ENCODE measurements around the gene MAP7.
"Not testable (repeated sequence)": the region's sequence is repeated elsewhere in the genome, so short reads cannot be mapped to it uniquely, and the experiment has no call there.

MAP7 gene

DNA sequence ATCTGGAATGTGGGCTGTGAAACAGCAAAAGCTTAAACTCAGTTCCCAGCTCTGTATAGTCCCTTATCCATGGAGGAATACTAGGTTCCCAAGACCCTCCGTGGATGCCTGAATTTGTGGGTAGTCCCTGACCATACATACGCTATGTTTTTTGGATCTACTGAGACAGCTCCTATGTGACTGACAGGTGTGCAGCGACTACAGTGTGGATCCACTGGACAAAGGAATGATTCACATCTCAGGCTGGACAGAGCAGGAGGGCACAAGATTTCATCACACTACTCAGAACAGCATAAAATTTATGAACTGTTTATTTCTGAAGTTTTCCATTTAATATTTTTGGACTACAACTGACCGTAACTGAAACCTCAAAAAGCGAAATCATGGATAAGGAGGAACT lies 125.3 kb downstream of the MAP7 start:
- no peak for DNase-seq (ENCODE audit: low read depth, low spot score)

- DNase-seq (ENCODE audit: low read depth, low spot score) = no peak
These were observed 125.8 kb downstream of the MAP7 start for GRCh38 chr6:136424450-136424849.

- DNase-seq (ENCODE audit: low read depth, low spot score) = no peak
These were observed 128.6 kb downstream of the MAP7 start for GRCh38 chr6:136421537-136422158.

DNA sequence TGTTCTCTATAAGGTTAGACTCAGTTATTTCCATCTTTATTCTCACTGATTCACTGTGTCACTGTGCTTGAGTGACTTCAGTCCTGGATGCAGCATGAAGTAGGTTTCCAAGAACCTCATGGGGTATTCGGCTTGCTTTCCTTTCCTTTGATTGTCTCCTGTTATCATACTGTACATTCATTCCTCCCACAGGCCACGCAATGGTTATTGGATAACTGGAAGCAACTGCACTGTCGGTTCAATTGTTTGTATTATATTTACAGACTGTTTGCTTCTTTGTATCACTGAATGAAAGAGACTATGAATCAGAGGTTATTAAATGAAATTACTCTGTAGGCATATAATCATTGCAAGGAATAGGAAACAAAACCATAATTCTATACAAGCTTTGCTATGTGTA lies 129.4 kb downstream of the MAP7 start:
- no peak for DNase-seq (ENCODE audit: low read depth, low spot score)

DNA sequence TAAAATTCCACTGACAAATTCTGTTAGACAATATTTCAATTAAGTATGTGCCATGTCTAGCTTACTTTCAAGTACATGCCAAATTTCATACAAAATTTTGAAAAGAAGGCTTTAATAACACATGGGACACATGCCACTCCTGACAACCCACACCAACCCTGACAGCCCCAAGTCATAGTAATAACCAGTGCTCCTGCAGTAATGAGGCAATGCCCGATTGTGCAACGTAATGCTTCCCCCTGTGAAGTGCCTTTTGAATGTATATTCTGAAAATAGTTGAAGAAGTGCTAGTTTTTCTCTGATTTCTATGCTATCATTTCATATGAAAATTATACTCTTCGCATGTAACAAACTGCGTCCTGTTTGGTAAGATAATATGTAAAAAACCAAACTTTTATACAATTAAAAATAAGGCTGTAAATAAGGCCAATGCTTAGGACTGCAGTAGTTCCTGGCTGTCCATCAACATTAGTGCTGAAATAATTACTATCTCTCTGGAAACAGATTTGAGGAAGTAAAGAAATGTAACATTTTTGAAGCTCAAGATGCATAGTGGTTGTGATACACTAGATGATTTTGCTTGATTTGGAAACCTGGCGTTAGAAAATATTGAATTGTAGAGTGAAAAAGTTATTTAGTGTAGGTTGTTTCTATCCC lies 134.7 kb downstream of the MAP7 start:
- DNase-seq (ENCODE audit: low read depth, low spot score) = no peak

DNA sequence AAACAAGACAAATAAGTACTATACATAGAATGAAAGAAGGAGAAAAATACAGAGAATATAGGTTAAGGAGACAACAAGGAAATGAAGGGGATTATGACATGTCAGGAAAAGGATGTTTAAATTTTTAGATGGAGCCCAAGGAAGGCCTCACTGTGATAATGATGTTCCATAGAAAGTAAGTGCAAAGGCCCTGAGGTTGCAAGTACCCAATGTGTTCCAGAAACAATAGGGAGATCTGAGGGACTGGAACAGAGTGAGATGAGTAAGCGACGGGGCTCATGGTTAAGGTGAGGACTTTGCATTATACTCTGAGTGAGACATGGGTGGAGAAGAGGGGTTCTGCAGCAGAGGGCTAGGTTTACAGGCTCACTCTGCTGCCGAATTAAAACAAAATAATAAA lies 137.8 kb downstream of the MAP7 start:
- no peak for DNase-seq (ENCODE audit: low read depth, low spot score)

GRCh38 chr6:136411453-136412354 lies 138.5 kb downstream of the MAP7 start:
- no peak for DNase-seq (ENCODE audit: low read depth, low spot score)

DNA sequence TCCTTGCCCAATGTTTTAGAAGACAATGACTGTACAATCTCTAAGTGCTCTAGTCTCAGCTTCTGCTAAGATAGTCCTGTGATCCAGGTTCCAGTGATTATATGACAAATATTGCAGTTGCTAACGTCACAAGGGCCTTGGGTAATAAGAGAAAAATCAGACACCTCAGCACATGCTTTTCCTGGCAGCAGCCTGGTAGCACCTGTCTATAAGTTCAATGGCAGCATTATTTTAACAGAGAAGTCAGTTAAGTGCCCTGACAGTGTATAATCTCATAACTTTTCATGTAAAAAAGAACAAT lies 139.2 kb downstream of the MAP7 start:
- no peak for DNase-seq (ENCODE audit: low read depth, low spot score)

GRCh38 chr6:136410201-136411024 lies 139.8 kb downstream of the MAP7 start:
- peak; percentile 65 for DNase-seq (ENCODE audit: low read depth, low spot score)

DNA sequence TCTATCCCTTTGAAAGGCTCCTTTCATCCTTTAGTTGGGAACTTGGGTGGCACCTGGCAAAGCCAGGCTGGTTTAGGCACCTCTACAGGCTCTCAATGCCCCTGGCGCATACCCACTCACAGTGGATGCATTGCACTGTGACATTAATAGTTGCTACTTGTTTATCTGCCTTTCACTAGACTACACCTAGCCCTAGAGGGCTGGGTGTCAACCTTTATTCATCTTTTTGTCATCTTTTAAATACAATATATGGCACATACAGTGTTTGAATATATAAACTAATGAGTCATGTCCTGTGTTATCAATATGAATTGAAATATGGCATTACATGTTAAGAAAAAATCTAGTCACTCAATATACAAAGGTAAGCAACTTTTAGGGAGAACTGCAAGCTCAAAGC lies 140.6 kb downstream of the MAP7 start:
- no peak for DNase-seq (ENCODE audit: low read depth, low spot score)

DNA sequence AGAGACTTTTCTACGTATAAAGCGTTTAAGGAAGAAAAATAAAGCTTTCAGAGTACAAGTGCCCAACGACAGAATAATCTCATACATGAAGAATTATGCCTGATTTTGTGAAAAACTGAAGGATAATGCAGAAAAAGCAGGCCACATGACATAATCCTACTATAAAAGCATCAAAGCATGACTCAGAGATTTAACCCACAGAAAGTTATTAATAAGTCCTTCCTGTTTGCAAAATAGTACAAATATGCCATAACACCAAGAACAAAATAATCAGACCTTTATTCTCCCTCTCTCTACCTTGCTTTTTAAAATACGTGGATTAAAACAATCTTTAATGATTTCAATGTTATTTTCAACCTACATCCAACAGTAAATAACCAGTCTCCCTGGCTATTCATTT lies 142.0 kb downstream of the MAP7 start:
- no peak for DNase-seq (ENCODE audit: low read depth, low spot score)

GRCh38 chr6:136405420-136406029 lies 144.7 kb downstream of the MAP7 start:
- DNase-seq (ENCODE audit: low read depth, low spot score) = no peak

- no peak for DNase-seq (ENCODE audit: low read depth, low spot score)
These were observed 145.4 kb downstream of the MAP7 start for GRCh38 chr6:136404627-136405419.

GRCh38 chr6:136404007-136404406 lies 146.2 kb downstream of the MAP7 start:
- no peak for DNase-seq (ENCODE audit: low read depth, low spot score)

- peak; percentile 84 for DNase-seq (ENCODE audit: low read depth, low spot score)
These were observed 146.9 kb downstream of the MAP7 start for GRCh38 chr6:136403110-136403980.

GRCh38 chr6:136401749-136402148 lies 148.5 kb downstream of the MAP7 start:
- DNase-seq (ENCODE audit: low read depth, low spot score) = peak; percentile 37

DNA sequence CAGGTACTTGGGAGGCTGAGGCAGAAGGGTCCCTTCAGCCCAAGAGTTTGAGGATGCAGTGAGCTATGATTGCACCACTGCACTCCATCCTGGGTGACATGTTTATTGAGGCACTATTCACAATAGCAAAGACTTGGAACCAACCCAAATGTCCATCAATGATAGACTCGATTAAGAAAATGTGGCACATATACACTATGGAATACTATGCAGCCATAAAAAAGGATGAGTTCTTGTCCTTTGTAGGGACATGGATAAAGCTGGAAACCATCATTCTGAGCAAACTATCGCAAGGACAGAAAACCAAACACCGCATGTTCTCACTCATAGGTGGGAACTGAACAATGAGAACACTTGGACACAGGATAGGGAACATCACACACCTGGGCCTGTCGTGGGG lies 149.0 kb downstream of the MAP7 start:
- DNase-seq (ENCODE audit: low read depth, low spot score) = not testable (repeated sequence)

DNA sequence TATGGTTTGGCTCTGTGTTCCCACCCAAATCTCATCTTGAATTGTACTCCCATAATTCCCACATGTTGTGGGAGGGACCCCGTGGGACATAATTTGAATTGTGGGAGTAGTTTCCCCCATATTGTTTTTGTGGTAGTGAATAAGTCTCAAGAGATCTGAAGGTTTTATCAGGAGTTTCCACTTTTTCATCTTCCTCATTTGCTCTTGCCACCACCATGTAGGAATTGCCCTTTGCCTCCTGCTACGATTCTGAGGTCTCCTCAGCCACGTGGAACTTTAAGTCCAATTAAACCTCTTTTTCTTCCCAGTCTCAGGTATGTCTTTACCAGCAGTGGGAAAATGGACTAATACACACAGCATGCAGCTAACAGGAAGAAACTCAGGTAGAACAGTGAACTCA lies 151.8 kb downstream of the MAP7 start:
- DNase-seq (ENCODE audit: low read depth, low spot score) = no peak

GRCh38 chr6:136396908-136397307 lies 153.3 kb downstream of the MAP7 start:
- DNase-seq (ENCODE audit: low read depth, low spot score) = no peak

- not testable (repeated sequence) for DNase-seq (ENCODE audit: low read depth, low spot score)
These were observed 159.3 kb downstream of the MAP7 start for GRCh38 chr6:136390959-136391358.

All from astrocyte of the hippocampus (primary cell).